Inferior parietal cortex (tissue), 1 donor: ENCODE data around the gene HDAC4.

ENCODE experiments used
- DNase-seq: peaks from one replicate; pipeline ENCODE4 v3.0.0-alpha.2; 2016; ENCODE audit errors: extremely low spot score

HDAC4 gene

DNA sequence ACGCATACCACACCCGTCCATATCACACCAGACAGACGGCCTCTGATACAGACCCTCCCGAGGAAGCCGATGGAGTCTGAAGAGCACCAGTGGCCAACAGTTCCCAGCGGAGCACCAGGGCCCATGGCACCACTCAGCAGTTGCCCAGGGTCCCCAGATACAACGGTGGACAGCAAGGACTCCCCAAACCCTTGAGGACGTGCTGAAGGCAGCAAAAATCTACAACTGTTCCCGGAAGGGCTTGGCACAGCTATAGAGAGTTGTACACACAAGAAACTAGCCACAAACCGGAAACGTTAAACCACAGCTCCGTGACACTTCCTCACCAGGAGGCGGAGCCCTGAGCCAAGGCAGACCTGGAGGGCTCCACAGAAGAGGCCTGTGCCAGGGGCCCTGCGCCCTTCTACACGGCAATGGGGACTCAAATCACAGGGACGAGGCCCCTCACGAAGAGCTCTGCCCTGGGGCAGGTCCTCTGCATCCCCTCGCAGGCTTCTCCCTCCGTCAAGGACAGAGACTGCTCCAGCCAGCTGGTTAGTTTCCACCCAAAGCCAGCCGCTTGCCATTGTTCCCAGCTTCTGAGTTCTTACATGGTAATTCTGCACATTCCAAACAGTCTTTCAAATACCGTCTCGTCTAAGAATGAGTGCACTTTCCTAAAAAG lies 133.4 kb downstream of the HDAC4 start:
- DNase-seq, result no peak

DNA sequence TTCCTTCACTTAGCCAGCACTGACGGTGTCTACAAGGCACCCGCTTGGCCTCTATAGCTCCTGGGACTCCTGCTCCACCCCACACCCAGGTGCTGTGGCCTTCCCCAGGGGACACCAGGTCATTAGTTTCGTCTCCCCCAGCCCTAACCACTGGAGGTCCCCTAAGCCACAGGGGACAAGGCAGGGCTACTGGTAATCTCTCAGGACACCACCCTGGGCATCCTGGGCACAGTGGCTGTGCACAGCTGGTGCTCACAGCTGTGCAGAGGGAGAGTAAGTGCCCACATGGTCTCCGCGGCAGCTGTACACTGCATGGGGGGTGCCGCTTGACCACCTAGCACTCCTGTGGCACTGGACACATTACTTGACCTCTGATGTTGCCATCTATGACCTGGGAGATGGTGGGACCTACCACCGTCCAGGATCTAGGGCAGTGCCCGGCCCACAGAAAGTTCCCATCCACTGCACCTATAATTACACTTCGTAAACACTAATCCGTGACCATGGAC lies 134.0 kb downstream of the HDAC4 start:
- DNase-seq, result no peak

- no peak for DNase-seq
Observed at GRCh38 chr2:239266434-239266766, 134.4 kb downstream of the HDAC4 start.

DNA sequence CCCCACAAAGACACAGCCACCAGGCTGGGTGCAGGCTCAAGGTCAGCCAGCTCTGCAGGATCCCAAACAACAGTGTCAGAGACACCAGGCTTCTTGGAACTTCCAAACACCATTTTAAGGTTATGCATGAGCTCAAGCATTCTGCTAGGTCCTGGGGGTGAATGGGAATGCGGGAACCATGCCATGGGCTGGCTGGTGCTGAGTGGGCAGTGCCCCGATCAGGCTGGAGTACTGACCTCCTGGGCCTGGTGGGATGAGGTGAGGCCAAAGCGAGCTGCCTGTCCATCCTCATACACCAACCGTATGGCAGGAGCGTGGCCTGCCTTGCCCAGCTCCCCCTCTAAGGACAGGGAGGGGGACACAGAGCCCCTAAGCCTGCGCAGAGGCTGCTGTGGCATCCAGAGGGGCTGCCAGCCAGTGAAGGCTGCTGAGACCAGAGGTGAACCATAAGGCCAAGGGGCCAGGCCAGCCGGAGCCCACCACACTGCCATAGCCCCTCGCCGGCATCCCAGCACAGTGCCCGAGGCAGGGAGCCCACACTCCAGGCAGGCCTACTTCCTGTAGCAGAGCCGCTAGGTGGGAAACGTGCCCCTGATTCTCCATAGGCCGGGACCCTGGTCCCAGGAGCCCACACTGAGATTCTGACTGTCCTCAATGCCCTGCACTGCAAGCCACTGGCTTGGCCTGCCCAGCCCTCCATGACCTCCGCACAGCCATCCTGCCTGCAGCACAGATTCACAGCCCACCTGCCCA lies 135.0 kb downstream of the HDAC4 start:
- no peak for DNase-seq

GRCh38 chr2:239264838-239265651 lies 135.8 kb downstream of the HDAC4 start:
- DNase-seq, result no peak

- no peak for DNase-seq
Observed at GRCh38 chr2:239264492-239264837, 136.4 kb downstream of the HDAC4 start.

- DNase-seq, result no peak
Observed at GRCh38 chr2:239263669-239264491, 136.9 kb downstream of the HDAC4 start.

DNA sequence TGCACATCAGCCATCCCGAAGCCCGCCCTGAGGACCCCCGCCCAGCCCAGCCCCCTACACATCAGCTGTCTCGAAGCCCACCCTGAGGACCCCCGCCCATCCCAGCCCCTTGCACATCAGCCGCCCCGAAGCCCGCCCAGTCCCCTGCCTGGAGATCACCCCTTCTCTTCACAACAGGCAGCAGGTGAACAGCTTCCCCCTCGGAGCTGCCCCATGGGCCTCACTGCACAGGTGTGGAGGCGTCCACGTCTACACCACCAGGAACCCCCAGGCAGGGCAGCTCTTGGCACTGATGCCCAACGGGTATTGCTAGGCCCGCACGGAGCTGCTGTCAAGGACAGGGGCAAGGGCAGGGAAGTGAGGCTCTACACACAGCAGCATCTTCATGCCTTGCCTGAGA lies 137.6 kb downstream of the HDAC4 start:
- no peak for DNase-seq

DNA sequence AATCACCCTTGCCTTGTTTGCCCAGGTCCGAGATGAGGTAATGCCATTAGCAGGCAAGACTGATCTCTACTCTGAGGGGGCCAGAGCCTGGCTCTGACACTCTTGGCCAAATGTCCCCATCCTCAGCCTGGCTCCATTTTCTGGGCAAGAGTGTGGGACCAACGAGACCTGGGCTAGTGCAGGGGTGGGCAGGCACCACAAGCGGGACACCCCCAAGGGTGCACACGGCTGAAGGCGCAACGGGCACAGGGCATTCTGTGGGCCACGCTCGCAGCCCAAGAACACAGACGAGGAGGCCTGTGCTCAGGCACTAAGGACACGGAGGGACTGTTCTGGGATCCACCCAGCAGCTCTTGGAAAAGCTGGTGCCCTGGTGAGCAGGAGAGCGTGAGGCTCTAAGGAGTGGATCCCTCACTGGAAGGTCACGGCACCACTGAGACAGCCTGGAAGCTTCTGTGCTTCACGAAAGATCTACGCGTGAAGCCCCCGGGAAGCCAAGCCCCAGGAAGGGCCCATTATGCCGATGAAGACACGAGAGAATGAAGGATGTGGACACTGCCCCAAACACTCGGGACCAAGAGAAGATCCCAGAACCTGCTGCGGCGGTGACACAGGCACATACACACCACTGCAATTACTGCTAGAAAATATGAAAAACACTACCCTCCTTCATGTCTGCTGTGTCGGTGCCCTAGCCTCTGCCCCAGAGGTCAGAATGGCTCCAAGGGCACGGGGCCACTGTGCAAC lies 138.2 kb downstream of the HDAC4 start:
- no peak for DNase-seq

DNA sequence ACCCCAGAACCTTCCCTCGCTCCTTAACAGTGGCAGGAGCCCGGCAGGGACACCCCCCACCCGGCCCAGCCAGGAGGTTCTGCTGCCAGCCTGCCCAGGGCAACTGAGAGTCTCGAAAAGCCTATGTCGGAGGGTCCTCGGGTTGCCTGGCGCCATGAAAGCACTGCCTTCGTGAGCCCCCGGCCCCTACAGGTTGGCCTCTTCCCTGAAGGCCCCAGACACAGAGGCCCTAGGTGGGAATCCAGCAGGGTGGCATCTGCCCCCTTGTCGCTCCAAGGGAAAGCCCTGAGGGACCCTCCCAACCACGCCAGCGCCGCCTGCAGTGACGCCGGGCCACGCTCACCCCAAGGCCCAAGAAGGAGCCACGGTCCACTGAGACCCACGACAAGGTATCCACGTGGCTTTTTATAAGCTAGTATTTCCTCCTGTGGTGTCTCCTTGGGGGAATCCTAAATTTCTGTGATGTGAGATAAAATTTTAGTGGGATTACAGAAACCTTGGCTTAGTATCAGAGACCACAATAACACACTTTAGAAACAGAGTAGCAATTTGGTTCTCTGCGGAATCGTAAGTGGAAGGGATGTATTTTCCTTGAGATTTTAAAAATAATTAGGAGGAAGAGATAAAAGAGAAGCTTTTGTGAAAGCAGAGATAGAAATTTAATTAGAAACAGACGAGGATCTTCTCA lies 138.9 kb downstream of the HDAC4 start:
- DNase-seq, result no peak

GRCh38 chr2:239261356-239261755 lies 139.5 kb downstream of the HDAC4 start:
- no peak for DNase-seq

DNA sequence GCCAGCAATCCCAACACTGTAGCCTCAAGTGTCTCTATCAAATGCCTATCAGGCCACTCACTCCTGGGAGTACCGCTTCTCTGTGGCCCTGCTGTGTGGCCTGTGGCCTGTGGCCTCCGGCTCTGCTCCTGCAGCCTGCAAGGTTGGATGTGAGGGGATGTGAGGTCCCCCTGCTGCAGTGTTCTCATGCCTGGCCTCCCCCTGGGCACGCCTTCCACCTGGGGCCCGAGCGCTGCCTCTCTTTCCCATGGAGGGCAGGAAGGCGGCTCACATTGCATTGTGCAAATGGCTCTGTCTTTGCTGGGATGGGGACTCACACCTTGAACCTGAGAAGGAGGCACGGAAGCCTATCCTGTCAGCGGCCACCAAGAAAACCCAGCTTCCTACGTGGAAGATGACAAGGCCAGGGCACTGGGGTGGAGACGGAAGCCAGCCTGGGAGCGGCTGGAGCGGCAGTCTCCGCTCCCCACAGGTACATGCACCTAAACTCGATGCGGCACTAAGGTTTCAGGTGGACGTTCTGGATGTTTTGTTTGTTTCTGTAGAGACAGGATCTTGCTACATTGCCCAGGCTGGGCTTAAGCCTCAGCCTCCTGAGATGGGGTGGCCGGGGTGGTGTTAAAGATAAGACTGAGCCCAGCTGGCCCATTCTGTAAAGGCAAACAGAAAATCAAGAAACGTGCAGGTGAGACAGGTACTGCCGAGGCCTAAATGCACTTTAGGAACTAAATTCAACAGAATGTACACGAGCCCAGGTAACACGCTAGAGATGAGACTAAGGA lies 140.1 kb downstream of the HDAC4 start:
- DNase-seq, result no peak

DNA sequence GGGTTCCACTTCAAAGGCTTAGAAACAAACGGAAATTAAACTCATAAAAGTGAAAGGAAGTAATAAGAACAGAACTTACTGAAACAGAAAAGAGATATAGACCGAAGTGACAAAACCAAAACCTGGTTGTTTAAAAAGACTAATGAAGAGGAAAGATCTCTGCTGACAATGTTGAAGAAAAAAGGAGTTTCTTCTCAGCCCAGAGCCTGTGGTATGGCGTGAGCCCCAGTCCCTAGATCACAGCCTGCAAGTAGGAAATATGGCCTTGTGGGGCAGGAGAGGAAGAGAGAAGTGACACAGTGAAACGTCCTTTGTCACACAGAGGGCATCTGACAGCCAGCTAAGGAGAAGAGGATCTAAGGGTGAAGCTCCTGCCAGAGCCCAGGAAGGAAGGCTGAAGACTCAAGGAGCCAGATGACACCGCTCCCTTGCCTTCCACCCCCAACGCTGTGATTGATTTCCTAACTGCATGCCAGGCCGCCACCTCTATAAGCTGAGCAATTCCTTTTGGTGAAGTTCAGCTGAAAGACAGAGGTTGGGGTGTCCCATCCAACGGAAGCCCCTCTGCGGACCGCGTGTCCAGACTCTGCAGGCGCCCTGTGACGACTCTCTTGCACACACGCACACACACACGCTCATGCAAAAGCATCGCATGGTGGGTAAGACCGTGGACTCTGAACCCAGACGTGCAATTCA lies 141.1 kb downstream of the HDAC4 start:
- no peak for DNase-seq

GRCh38 chr2:239259173-239259572 lies 141.6 kb downstream of the HDAC4 start:
- no peak for DNase-seq

DNA sequence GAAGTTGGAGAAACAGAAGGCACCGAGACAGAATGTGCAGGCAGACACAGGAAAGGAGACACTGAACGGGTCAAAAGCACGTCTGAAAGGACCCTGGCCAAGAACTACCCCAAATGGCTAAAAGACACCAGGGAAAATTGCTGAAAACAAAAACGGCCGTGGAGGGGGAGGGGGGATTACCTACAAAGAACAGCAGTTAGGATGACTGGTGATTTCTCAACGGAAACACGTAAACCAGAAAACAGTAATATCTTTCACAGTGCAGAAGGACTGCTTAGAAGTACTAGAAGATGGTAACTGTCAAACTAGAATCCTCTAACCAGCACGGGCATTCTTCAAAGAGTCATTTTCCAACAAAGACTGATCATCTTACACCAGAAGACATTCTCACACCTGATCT lies 142.6 kb downstream of the HDAC4 start:
- DNase-seq, result no peak

DNA sequence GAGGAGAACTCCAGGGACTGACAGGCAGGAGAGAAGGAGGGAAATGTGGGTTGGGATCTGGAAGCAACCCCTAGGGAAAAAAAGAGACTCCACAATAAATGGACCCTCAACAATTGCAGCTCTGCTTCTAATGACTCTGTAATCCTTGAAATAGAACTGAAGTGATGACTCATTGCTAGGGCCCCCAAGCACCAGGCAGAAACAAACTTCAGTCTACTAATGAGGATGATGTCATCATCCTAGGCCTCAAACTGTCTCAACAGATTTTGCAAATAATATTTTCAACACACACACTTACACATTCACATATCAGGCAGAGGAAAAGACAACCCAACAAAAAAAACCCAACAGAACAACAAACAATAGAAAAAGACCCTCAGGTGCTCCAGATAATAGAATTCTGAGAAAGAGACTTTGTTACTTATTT lies 143.3 kb downstream of the HDAC4 start:
- no peak for DNase-seq

DNA sequence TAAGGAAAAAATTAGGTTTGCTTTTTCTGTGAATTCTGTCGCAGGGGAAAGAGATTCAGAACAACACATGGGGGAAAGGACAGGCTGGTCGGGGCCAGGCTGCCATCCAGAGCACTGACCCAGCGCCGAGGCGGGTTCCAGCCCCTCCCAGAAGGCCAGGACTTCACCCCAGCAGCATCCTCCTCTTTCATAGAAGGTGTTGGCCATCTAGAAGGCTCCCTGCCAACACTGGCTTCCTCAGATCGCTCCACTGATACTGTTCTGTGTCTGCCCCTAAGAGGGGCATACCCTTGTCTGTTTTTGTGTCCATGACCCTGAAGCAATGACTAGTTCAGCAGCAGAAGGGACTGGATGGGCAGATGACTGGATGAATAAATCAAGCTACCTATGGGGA lies 144.5 kb downstream of the HDAC4 start:
- no peak for DNase-seq

- peak; percentile 43 for DNase-seq
Observed at GRCh38 chr2:239255628-239256349, 145.0 kb downstream of the HDAC4 start.
